Subcutaneous abdominal adipose tissue (tissue), 5 donors: ENCODE results near the gene NGFR.

Experiments used
- H3K27ac ChIP-seq: one replicate; pipeline ENCODE4 v1.7.0; 2013; ENCODE audit warnings: low read depth, mild to moderate bottlenecking, inconsistent platforms, low read length, moderate library complexity
- H3K27me3 ChIP-seq, 5 donors: one replicate each; pipeline ENCODE4 v1.7.0; 2013; ENCODE audit warnings: low read length in 5 of 5, inconsistent platforms in 1 of 5; ENCODE audit not compliant: control insufficient read depth in 5 of 5, insufficient read depth in 4 of 5
- H3K36me3 ChIP-seq, 5 donors: one replicate each; pipeline ENCODE4 v1.7.0; 2013; ENCODE audit warnings: low read length in 5 of 5; ENCODE audit not compliant: control insufficient read depth in 5 of 5, insufficient read depth in 5 of 5
- H3K4me1 ChIP-seq, 5 donors: one replicate each; pipeline ENCODE4 v1.7.0; 2013; ENCODE audit warnings: low read length in 5 of 5, mild to moderate bottlenecking in 3 of 5, moderate library complexity in 1 of 5; ENCODE audit not compliant: control insufficient read depth in 5 of 5, insufficient read depth in 5 of 5
- H3K4me3 ChIP-seq, 5 donors: one replicate each; pipeline ENCODE4 v1.7.0; 2013; ENCODE audit warnings: low read length in 5 of 5, low read depth in 1 of 5
- H3K9ac ChIP-seq, 5 donors: one replicate each; pipeline ENCODE4 v1.7.0; 2013; ENCODE audit warnings: low read length in 5 of 5, mild to moderate bottlenecking in 4 of 5, moderate library complexity in 3 of 5
- H3K9me3 ChIP-seq, 5 donors: one replicate each; pipeline ENCODE4 v1.7.0; 2013; ENCODE audit warnings: low read length in 5 of 5; ENCODE audit not compliant: control insufficient read depth in 5 of 5
- donor health status: healthy.
- donor health status: healthy.
- donor health status: healthy.
- donor health status: healthy.
- donor health status: healthy.

NGFR gene

GRCh38 chr17:49512296-49513043 is 17.4 kb downstream of the NGFR start:
- no peak overlapping the region for H3K27ac ChIP-seq

GRCh38 chr17:49513044-49513395 is 17.9 kb downstream of the NGFR start:
- Histone ChIP-seq H3K36me3 (no peaks in the 10 kb centered on the region), H3K4me3 (no peak overlapping the region), H3K9ac (no peak overlapping the region), H3K4me1 (peaks cover 7 to 29% (median 29%) of the 10 kb centered on the region in 5 donors), H3K9me3 (no peaks in the 10 kb centered on the region), H3K27ac (no peak overlapping the region), H3K27me3 (peaks cover 9 to 25% (median 18%) of the 10 kb centered on the region in 5 donors)

More at GRCh38 chr17:49512296-49513043, 17.4 kb downstream of the NGFR start:
- peaks cover 12 to 30% (median 24%) of the 10 kb centered on the region in 5 donors for H3K27me3 ChIP-seq
- H3K36me3 ChIP-seq, result no peaks in the 10 kb centered on the region
- no peak overlapping the region for H3K9ac ChIP-seq
- peaks cover 7 to 29% (median 29%) of the 10 kb centered on the region in 5 donors for H3K4me1 ChIP-seq
- no peak overlapping the region for H3K4me3 ChIP-seq
- no peaks in the 10 kb centered on the region for H3K9me3 ChIP-seq

GRCh38 chr17:49513641-49514040 is 18.5 kb downstream of the NGFR start:
- Histone ChIP-seq H3K36me3 (no peaks in the 10 kb centered on the region), H3K4me1 (peaks cover 7 to 29% (median 29%) of the 10 kb centered on the region in 5 donors), H3K27ac (no peak overlapping the region), H3K9me3 (no peaks in the 10 kb centered on the region), H3K9ac (peak overlapping the region in 1 of 5 donors; percentile 41), H3K27me3 (peaks cover 4 to 20% (median 14%) of the 10 kb centered on the region in 5 donors), H3K4me3 (no peak overlapping the region)

GRCh38 chr17:49514071-49514721 is 19.1 kb downstream of the NGFR start:
- peak overlapping the region; percentile 69 for H3K27ac ChIP-seq
- no peaks in the 10 kb centered on the region for H3K36me3 ChIP-seq
- peaks cover 7 to 29% (median 29%) of the 10 kb centered on the region in 5 donors for H3K4me1 ChIP-seq
- no peaks in the 10 kb centered on the region for H3K9me3 ChIP-seq
- peak overlapping the region in 1 of 5 donors; percentile 41 for H3K9ac ChIP-seq
- peaks cover 2 to 17% (median 9%) of the 10 kb centered on the region in 5 donors for H3K27me3 ChIP-seq
- no peak overlapping the region for H3K4me3 ChIP-seq

DNA sequence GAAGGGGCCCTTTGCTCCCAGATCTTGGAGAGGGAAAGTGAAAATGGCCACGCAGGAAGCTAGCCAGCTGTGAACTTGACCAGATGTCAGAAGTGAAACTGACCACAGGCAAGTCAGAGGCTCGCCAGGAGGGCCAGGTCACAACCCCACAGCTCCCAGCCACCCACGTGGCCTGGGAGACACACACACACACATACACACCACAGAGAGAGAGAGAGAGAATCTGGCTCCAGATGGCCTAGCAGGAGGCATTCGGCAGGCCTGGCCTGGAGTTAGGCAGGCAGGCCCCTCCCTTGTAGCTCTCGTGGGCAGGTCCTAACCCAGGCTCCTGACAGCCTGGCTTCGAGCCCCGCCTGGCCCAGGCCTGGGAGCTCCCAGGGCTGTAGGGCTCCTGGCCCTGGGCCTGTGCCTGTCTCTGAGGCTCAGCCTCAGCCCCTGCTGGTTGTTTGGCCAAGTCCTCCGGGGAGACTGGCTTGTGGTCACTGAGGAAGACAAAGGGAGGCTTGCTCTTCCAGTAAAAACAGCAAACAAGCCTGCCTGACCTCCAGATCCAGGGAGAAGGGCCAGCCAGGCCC is 20.2 kb downstream of the NGFR start:
- no peaks in the 10 kb centered on the region for H3K36me3 ChIP-seq
- peak overlapping the region in 4 of 5 donors; percentile 8 to 77 (median 44) for H3K9ac ChIP-seq
- no peaks in the 10 kb centered on the region for H3K9me3 ChIP-seq
- H3K27ac ChIP-seq, result peak overlapping the region; percentile 69
- peak overlapping the region in 1 of 5 donors; percentile 0 for H3K4me3 ChIP-seq
- peaks cover 9 to 34% (median 29%) of the 10 kb centered on the region in 5 donors for H3K4me1 ChIP-seq
- peaks cover 3 to 10% (median 4%) of the 10 kb centered on the region in 5 donors for H3K27me3 ChIP-seq

- Histone ChIP-seq H3K4me1 (peaks cover 10 to 41% (median 29%) of the 10 kb centered on the region in 5 donors), H3K9ac (peak overlapping the region in 2 of 5 donors; percentile 8 to 77), H3K27me3 (peaks cover 3 to 15% (median 6%) of the 10 kb centered on the region in 5 donors), H3K36me3 (no peaks in the 10 kb centered on the region), H3K9me3 (no peaks in the 10 kb centered on the region), H3K27ac (peak overlapping the region; percentile 69), H3K4me3 (no peak overlapping the region)
Observed at GRCh38 chr17:49516180-49516579, 21.1 kb downstream of the NGFR start.

DNA sequence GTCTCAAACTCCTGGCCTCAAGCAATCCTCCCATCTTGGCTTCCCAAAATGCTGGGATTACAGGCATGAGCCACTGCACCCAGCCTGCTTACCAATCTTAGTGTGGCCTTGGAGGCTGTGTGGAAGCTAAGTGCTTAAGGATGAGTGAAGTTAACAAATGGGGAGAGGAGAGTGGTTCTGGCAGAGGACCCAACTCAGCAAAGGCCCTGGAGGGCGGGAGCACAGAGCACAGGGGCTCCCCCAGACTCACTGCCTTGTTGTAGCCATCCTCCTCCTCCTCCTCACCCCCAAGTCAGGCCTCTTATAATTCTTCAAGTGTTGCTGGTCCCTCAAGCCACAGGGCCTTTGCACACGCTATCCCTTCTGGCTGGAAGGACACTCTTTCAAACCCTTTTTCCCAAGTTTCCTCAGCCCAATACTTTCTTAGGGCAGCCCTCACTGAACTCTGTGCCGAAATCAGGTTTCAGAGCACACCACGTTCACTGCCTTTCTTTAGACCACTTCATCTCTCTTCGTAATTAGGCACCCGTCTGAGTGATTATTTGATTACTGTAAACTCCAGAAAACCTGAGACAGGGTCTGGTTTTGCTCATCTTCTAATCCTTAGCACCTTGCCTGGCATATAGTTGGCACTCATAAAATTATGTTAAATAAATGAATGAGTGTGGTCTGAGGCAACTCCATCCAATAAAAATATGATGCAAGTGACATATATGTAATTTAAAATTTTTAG is 23.4 kb downstream of the NGFR start:
- H3K4me3 ChIP-seq, result no peak overlapping the region
- peaks cover 10 to 53% (median 36%) of the 10 kb centered on the region in 5 donors for H3K4me1 ChIP-seq
- peaks cover 6 to 19% (median 13%) of the 10 kb centered on the region in 5 donors for H3K27me3 ChIP-seq
- no peaks in the 10 kb centered on the region for H3K9me3 ChIP-seq
- no peaks in the 10 kb centered on the region for H3K36me3 ChIP-seq
- no peak overlapping the region for H3K9ac ChIP-seq
- H3K27ac ChIP-seq, result no peak overlapping the region

- Histone ChIP-seq H3K36me3 (no peaks in the 10 kb centered on the region), H3K9ac (no peak overlapping the region), H3K27ac (no peak overlapping the region), H3K9me3 (no peaks in the 10 kb centered on the region), H3K4me3 (no peak overlapping the region), H3K27me3 (peaks cover 6 to 29% (median 13%) of the 10 kb centered on the region in 5 donors), H3K4me1 (peaks cover 8 to 51% (median 30%) of the 10 kb centered on the region in 5 donors)
Observed at GRCh38 chr17:49519781-49520180, 24.7 kb downstream of the NGFR start.

DNA sequence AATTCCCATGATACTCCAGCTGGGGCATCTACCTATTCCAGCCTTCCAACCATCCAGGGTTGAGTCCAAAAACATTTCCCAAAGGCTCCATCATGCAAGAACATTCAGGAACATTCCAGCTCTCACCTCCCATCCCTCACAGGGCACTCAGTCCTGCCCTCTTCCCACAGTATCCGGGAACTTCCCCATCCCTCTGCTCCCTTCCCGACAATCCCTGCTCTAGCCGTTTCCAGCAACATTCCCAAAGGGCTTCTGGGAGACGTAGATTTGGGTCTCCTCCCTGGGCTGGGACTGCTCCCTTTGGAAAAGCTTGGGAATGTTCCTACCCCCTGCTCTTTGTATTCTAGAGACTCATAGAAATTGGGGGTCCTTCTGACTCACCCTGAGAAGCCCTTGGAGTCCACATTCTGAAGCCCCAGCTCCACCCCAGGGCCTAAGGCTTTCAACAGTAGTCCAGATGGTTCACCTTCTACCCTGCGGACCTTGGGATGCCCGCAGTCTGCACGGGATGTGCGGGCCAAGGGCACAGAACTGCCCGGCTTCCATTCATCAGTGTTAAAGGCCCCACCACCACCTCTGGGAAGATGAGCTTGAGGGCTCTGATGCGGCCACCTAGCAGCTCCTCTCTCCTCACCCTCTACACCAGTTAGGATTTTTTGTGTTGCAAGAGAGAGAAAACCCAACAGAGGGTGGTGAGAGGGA is 25.4 kb downstream of the NGFR start:
- peaks cover 5 to 43% (median 22%) of the 10 kb centered on the region in 5 donors for H3K4me1 ChIP-seq
- no peak overlapping the region for H3K27ac ChIP-seq
- H3K27me3 ChIP-seq, result peaks cover 6 to 29% (median 14%) of the 10 kb centered on the region in 5 donors
- no peaks in the 10 kb centered on the region for H3K36me3 ChIP-seq
- H3K9ac ChIP-seq, result peak overlapping the region in 1 of 5 donors; percentile 77
- no peaks in the 10 kb centered on the region for H3K9me3 ChIP-seq
- H3K4me3 ChIP-seq, result no peak overlapping the region
